ENCODE data around the gene BBS9.

- TF ChIP-seq EZH2 (IDR thresholded peaks at IDR 0.05; ENCODE audit: low read length, unreplicated experiment) (no peak), CTCF (conservative IDR thresholded peaks at IDR 0.05; ENCODE audit: low read depth, low read length) (no peak)
Measured at GRCh38 chr7:33634606-33635005, 505.2 kb downstream of the BBS9 start.
